ENCODE data around the gene TMEM60.
"Not testable (repeated sequence)": the region's sequence is repeated elsewhere in the genome, so short reads cannot be mapped to it uniquely, and the experiment has no call there.

Gene TMEM60, protein sequence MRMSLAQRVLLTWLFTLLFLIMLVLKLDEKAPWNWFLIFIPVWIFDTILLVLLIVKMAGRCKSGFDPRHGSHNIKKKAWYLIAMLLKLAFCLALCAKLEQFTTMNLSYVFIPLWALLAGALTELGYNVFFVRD

GRCh38 chr7:77798394-77799077, at the start of gene TMEM60, which contains the start of gene PHTF2:
Gene TMEM60, minus strand, starts transcription at chr7:77798434. Its CDS starts 4,061 bp downstream, at chr7:77794373.
Gene PHTF2, plus strand, starts transcription at chr7:77798773.
- in situ Hi-C loops (cut with HindIII; ENCODE audit: low sequenced_read_pairs), result no loop called here

GRCh38 chr7:77846317-77847092, 48.3 kb upstream of the TMEM60 start:
- in situ Hi-C loops (cut with HindIII; ENCODE audit: low sequenced_read_pairs), result no loop called here

GRCh38 chr7:77843194-77843593, 45.0 kb upstream of the TMEM60 start:
- in situ Hi-C loops (cut with HindIII; ENCODE audit: low sequenced_read_pairs), result no loop called here

GRCh38 chr7:77839919-77840318, 41.7 kb upstream of the TMEM60 start:
- in situ Hi-C loops (cut with HindIII; ENCODE audit: low sequenced_read_pairs), result no loop called here

- in situ Hi-C loops (cut with HindIII; ENCODE audit: low sequenced_read_pairs), result no loop called here
Observed at GRCh38 chr7:77838929-77839491, 40.8 kb upstream of the TMEM60 start.

DNA sequence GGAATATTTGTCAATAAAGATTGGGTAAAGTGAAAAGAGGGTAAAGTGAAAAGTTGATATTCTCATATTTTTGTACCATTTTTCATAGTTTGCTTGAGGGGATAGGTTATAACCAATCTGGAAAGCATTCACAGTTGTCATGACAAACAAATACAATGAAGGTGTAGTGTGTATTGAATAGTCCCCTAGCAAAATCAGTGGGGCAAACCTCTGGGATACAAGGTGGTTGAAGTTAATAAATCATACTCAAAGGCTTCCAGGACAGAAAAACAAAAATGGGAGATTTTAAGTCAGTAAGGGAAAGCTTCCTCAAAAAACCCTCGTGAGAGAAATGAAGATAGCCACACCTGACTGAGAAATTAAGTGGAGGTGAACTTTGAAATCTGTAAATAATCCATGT, 39.7 kb upstream of the TMEM60 start:
- in situ Hi-C loops (cut with HindIII; ENCODE audit: low sequenced_read_pairs), result no loop called here

GRCh38 chr7:77837275-77837674, 39.0 kb upstream of the TMEM60 start:
- in situ Hi-C loops (cut with HindIII; ENCODE audit: low sequenced_read_pairs), result no loop called here

GRCh38 chr7:77836425-77836824, 38.2 kb upstream of the TMEM60 start:
- in situ Hi-C loops (cut with HindIII; ENCODE audit: low sequenced_read_pairs), result not testable (repeated sequence)

GRCh38 chr7:77833136-77833535, 34.9 kb upstream of the TMEM60 start:
- in situ Hi-C loops (cut with HindIII; ENCODE audit: low sequenced_read_pairs), result no loop called here

GRCh38 chr7:77831953-77832352, 33.7 kb upstream of the TMEM60 start:
- in situ Hi-C loops (cut with HindIII; ENCODE audit: low sequenced_read_pairs), result no loop called here

GRCh38 chr7:77831481-77831880, 33.2 kb upstream of the TMEM60 start:
- in situ Hi-C loops (cut with HindIII; ENCODE audit: low sequenced_read_pairs), result no loop called here

DNA sequence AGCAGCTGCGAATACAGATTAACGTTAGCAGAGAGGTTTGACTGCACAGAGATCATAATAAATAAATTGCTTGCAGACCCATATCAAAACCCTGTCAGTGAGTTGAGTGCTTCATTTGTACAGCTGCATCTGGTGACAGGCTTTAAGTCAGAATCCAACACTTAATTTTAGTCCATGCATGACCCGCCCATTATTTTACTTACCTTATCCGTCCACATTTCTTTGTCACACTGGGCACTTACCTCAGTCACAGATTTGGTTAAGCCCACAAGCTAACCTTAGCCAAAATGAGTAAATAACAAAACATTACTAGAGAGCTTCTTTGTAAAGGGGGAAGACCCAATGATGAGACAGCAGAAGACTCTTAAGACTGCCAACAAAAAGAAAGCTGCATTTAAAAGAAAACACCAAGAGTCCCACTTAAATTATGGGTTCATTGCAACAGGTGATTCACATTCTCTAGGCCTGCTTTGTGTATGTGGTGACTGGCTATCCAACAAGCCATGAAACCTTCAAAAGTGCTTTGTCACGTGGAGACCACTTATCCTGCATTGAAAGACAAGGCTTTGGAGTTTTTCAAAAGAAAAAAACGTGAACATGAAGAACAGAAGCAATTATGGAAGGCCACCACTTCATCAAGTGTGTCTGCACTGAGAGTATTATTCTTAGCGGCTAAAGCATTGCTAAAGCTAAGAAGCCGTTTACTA, 32.6 kb upstream of the TMEM60 start:
- in situ Hi-C loops (cut with HindIII; ENCODE audit: low sequenced_read_pairs), result no loop called here

GRCh38 chr7:77827999-77828398, 29.8 kb upstream of the TMEM60 start:
- in situ Hi-C loops (cut with HindIII; ENCODE audit: low sequenced_read_pairs), result no loop called here

DNA sequence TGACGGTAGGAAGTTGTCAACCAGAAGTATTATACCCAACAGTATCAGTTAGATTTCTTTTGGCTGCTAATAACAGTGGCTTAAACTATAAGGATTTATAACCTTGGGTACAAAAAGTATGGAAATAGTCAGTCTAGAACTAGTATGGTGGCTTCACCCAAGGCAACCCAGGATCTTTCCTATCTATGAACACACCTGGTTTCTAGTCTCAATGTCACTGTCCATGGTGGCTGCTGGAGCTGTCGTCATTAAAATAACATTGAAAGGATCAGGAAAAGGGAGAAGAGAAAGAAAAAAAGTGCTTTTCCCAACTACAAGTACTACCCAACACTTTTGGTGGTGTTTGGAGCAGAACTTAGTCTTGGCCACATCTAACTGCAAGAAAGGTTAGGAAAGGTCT, 28.1 kb upstream of the TMEM60 start:
- in situ Hi-C loops (cut with HindIII; ENCODE audit: low sequenced_read_pairs), result no loop called here

GRCh38 chr7:77825131-77825530, 26.9 kb upstream of the TMEM60 start:
- in situ Hi-C loops (cut with HindIII; ENCODE audit: low sequenced_read_pairs), result no loop called here

GRCh38 chr7:77824636-77825035, 26.4 kb upstream of the TMEM60 start:
- in situ Hi-C loops (cut with HindIII; ENCODE audit: low sequenced_read_pairs), result no loop called here

- in situ Hi-C loops (cut with HindIII; ENCODE audit: low sequenced_read_pairs), result no loop called here
Observed at GRCh38 chr7:77823787-77824186, 25.6 kb upstream of the TMEM60 start.

DNA sequence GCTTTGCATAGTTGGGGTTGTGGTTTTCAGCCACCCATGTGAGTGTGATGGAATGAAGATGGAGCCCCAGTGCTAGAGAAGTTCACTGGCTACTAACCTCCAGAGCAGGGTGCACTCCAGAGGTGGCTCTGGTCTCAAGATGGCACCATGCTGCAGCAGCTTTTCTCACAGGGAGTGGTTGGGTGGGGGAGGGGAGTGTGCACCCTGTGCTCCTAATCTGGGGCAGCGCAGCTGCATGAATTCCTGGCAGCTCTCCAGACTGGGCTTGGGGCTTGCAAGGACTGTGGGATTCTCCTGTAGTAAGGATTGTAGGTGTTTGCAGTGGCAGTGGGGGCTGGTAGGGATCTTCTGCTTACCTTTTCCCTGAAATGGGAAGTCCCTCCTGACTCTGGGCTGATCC, 24.0 kb upstream of the TMEM60 start:
- in situ Hi-C loops (cut with HindIII; ENCODE audit: low sequenced_read_pairs), result no loop called here

- in situ Hi-C loops (cut with HindIII; ENCODE audit: low sequenced_read_pairs), result no loop called here
Observed at GRCh38 chr7:77820967-77821366, 22.7 kb upstream of the TMEM60 start.

- in situ Hi-C loops (cut with HindIII; ENCODE audit: low sequenced_read_pairs), result no loop called here
Observed at GRCh38 chr7:77819021-77819420, 20.8 kb upstream of the TMEM60 start.

- in situ Hi-C loops (cut with HindIII; ENCODE audit: low sequenced_read_pairs), result no loop called here
Observed at GRCh38 chr7:77813180-77813579, 14.9 kb upstream of the TMEM60 start.

Measured in endothelial cell of hepatic sinusoid (primary cell).